GM19238 (cell line): ENCODE results near the gene CADPS2.

Experiments
- DNase-seq: peaks from one replicate; pipeline ENCODE4 v3.0.0; 2011; ENCODE audit warnings: low spot score; ENCODE audit not compliant: insufficient read length

Gene CADPS2

DNA sequence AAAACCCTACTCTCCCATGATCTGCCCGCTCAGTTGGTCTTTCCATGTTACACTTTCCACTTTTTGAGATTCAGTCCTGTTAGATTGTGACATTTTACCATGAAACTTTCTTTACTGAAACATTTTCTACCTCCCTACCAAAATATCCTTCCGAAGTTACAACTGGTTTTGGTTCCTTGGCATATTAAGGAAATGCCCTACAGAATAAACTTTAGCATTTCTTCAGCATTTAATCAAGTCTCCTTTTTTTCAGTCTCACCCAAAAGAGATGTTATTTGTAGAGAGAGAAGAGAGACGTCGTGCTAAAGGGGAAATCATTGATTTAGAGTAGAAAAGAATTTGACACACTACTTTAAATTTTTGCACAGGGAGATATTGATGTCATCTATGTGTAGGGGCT, 572.0 kb downstream of the CADPS2 start:
- DNase-seq, result no peak

GRCh38 chr7:122312789-122313188, 573.5 kb downstream of the CADPS2 start:
- DNase-seq, result no peak

- DNase-seq, result no peak
Observed at GRCh38 chr7:122311734-122312450, 574.4 kb downstream of the CADPS2 start.

- no peak for DNase-seq
Observed at GRCh38 chr7:122311050-122311700, 575.1 kb downstream of the CADPS2 start.

GRCh38 chr7:122310119-122311021, 575.9 kb downstream of the CADPS2 start:
- DNase-seq, result no peak

DNA sequence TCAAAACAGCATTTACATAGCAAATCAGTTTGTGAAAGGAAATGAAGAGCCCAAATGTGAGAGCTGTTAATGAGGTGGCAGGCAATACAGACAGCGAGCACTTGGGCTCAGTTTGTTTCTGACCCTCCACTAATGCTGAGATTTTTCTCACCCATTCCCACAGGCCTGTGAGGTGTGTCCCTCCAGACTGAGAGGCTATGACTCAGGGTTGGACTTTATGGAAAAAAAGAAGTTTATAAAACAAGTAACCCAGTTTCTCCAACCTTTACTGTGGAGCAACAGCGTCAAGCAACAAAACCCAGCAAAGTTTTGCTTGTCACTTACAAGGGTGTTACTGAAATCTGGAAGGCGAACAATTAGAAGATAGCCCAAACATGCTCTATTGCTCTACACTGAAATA, 576.8 kb downstream of the CADPS2 start:
- DNase-seq, result no peak

GRCh38 chr7:122307228-122307621, 579.0 kb downstream of the CADPS2 start:
- DNase-seq, result no peak

GRCh38 chr7:122306320-122307227, 579.7 kb downstream of the CADPS2 start:
- DNase-seq, result no peak

GRCh38 chr7:122305475-122306319, 580.6 kb downstream of the CADPS2 start:
- no peak for DNase-seq

DNA sequence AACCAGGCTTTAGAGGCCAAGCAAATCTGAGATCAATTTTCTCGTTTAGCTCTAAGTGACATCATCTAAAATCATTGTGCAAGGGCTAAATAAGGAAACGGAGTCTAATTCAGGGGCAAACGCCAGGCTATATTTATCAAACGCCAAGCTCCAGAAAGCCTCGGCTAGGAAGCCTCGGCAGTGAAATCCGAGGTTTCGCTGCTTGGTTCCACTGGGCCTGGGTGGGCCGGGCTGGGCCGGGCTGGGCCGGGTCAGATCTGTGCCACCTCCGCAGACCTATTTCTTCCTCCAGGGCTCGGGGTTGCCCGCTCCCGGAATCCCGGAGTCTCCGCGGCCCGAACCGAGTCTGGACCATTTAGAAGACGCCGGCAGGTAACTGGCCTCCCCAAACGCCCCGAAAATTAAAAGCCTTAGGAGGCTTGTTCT, 581.3 kb downstream of the CADPS2 start:
- no peak for DNase-seq

- no peak for DNase-seq
Observed at GRCh38 chr7:122304319-122304975, 581.8 kb downstream of the CADPS2 start, which contains the start of gene FEZF1. TSS of gene FEZF1 (minus strand) at chr7:122304750. CDS start at chr7:122304437, 313 bp downstream.

DNA sequence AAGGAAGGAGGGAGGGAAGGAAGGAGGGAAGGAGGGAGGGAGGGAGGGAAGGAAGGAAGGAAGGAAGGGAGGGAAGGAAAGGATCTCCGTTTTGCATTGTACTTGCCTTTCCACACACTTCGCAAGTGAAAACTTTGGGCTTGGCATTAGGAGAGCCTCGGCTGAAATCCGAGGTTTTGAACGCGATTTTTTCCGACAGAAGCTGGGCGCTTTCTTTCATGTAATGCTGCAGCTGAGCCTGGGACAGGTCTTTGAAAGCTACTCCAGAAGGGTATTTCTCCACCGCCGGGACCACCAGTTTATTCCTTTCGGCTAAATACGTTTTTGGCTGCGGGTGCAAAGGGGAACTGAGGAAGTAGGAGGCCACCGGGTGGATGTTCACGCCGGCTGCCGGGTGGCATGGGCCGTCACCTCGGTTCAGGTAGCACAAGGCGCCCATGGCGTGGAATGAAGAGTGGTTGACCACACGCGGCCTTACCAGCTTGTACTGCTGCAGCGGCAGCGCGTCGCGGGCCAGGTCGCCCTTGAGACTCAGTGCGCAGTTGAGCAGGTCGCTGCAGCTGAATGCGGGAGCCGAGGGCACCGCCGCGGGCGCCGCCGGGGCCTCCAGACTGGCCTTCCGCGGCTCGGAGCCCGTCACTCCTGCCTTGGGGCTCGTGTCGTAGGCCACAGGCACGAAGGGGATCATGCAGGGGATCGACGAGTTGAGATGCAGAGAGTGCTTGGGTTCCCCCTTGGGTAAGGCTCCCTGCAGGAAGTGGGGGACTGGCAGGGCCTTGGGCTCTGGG, 582.5 kb downstream of the CADPS2 start:
- no peak for DNase-seq

- DNase-seq, result no peak
Observed at GRCh38 chr7:122302761-122303530, 583.3 kb downstream of the CADPS2 start.

DNA sequence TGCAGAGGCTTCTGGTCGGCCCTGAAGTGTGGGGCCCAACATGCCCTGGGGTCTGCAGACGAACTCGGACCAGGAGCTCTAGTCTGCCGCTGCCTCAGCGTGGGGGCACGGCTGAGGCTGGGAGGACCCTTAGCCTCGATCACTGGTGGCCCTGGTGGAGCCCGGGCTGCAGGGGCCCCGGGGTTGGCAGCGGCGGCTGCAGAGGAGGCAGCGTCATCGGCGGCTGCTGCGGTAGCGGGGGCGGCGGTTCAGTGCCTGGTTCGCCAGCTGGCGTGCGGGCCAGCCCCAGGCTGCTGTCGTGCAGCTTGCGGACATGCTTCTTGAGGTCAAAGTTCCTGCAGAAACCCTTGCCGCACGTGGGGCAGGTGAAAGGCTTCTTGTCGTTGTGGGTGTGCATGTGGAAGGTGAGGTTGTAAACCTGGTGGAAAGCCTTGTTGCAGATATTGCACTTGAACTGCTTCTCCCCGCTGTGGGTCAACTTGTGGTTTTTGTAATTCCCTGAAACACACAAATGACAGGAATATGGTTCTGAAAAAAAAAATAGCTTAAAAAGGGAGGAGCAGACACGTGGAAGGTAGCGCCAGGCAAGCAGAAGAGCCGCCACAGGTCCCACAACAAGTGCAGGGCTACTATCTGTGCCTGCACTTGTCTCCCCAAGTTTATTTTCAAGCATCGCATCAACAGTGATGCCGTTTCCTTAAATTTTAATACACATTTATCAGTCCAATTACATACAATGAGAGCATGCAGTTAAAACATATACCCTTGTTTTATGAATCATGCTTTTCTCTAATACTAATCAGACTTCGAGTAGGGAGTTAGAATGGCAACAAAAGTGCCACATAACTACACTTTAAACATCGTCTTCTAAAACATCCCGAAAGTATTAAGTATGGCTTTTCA, 584.2 kb downstream of the CADPS2 start:
- no peak for DNase-seq

DNA sequence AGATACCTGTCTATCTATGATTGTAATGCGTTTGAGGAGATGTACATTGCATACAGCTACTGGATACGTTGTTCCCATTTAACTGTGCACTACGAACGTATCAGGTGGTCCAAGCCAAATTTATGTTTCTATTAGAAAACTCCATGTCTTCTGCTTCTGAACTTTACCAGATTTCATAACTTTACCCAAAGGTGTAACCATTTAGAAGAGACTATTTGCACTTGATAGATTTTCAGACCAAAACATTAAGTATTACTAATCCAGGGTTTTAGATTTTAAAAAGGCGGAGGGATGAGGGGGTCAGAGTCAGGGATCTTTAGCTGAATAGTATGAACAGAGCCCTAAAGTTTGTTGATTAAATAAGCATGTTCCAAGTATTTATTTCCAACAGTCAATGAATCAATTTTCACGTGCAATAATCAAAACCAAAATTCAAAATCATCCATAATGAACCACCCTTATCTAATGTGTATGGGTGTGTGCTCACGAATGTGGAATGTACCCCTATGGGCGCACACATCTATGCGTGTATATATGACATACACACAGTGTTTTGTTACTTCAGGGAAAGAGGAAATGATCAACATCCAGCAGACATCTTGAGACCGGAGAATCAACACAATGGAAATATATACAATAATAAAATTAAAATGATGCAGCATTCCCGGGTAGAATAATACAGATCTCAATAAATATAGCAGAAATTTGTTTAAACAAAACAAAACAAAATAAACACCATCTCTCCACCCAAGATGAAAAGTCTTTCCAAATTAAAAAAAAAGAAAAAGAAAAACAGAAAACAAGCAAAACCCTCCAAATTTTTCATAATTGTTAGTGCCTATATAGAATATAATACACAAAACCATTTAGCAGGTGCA, 585.1 kb downstream of the CADPS2 start:
- no peak for DNase-seq
